CD4-positive, alpha-beta T cell treated with Interferon alpha-2 for 1 hour (primary cell): Measurements from ENCODE around the gene SNX9.

Experiments
- DNase-seq, 2 donors: peaks; one replicate each; pipeline ENCODE4 v3.0.0-alpha.2; 2020 to 2022

Gene SNX9

DNA sequence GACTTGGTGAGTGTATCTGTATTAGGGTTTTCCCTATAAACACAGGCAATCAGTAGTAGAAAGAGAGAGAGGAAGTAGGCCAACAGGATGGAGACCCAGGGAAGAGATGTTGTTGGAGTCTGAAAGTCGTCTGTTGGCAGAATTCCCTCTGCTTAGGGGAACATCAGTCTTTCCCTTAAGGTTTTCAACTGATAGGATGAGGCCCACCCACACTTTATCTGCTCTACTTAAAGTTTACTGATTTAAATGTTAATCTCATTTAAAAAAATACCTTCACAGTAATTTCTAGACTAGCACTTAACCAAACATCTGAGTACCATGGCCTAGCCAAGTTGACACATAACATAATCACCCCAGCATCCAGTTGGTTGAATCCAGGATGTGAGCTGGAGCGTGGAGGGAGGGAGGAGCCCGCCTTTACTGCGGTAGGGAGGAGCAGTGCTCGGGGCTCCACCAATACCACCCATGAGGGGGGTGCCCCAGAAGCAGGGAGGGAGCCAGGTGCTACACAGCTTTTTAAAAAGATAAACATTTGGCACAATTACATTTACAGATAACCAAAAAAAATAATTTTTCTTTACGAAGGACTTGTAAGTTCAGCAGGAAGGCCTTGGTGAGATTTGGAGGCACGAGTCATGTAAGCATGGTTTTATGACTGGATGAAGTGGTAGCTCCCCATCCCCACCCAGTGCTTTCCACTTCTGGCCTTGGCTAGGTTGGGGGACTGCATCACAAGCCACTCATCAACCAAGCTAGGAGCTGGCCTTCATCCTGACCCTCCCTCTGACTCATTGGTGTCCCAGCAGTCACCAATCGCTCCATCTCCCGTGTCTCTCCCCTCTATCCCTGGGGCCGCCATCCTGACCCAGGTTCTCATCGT, 18.4 kb upstream of the SNX9 start:
- no peak for DNase-seq

- DNase-seq: no peak
Measured at GRCh38 chr6:157806131-157806855, 16.8 kb upstream of the SNX9 start.

DNA sequence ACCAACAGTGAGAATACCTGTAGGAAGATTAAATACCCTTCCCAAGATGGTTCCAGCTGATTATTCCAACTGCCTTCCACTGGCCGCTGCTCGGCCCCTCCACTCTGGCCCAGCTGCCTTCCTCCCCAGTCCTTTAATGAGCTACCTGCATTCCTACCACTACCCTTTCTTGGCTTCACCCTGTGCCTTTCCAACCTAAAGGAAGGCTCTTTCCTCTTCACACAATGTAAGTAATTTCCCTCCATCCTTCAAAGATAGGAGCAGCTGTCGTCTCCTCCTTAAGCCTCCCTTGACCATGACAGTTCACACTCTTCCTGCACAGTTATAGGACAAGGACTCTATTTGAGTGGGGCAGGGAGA, 16.2 kb upstream of the SNX9 start:
- DNase-seq: no peak

- no peak for DNase-seq
Measured at GRCh38 chr6:157808405-157808950, 14.6 kb upstream of the SNX9 start.

GRCh38 chr6:157809613-157810012, 13.4 kb upstream of the SNX9 start:
- no peak for DNase-seq

DNA sequence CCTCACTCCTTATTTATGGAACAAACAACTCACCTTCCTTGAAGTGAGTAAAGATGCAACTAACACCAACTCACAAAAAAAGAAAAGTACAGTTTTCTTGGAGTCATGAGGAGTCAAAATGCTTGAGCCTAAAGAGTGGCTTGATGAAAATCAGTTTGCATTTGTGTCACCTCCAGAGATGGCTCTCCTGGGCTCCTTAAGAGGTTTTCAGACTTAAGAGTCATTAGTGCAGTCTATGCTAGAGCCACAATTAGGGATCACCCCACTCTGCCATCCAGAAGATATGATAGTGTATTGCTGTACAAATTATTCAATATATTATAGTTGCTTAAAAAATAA, 11.9 kb upstream of the SNX9 start:
- DNase-seq: no peak

GRCh38 chr6:157811476-157812173, 11.4 kb upstream of the SNX9 start:
- no peak for DNase-seq

DNA sequence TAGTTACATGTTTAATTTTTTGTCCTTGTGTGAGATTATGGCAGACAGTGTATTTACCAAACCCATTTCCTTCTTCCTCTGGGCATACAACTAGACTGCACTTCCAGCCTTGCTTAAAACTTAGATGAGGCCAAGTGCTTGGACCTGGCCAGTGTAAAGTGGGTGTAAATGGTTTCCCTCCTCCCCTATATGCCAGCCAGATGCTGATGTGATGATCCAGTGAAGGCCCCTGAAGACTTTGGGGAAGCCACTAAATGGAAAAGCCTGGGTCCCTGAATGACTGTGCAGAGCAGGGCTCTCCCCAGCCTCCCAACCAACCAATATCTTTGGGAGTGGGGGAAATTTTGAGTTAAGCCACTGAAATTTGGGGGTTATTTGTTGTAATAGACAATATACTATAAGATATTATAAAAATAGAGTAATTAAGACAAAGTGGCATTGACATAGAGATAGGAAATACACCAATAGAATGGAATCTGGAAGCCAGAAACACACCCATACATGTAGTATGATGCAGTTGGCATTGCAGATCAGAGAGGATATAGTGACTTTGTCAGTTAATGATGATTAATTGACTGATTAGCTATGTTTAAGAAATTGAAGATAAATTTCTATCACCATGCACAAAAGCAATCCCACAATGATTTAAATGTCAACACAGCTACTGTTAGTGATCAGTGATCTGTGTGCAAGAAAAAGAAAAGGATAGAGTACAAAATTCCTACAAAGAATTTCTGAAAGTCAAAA, 10.4 kb upstream of the SNX9 start:
- DNase-seq: no peak

DNA sequence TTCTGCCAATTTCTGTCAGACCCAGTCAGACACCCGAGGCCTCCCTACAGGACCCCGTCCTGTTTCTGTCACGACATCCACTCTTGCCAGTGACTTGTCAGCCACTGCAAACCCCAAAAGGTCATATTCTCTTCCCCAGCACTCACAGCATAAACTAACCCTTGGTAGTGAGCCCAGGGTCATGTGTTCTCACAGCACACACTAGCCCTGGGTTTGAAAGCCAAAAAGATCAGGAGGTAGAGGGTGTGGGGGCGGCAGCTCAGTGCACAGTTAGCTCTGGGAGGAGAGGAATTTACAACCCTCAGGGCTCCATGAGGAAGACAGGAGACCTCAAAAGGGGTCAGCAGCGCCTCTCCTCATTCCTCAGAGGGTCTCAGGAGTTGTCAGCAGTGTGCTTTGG, 9.9 kb upstream of the SNX9 start:
- DNase-seq: no peak

DNA sequence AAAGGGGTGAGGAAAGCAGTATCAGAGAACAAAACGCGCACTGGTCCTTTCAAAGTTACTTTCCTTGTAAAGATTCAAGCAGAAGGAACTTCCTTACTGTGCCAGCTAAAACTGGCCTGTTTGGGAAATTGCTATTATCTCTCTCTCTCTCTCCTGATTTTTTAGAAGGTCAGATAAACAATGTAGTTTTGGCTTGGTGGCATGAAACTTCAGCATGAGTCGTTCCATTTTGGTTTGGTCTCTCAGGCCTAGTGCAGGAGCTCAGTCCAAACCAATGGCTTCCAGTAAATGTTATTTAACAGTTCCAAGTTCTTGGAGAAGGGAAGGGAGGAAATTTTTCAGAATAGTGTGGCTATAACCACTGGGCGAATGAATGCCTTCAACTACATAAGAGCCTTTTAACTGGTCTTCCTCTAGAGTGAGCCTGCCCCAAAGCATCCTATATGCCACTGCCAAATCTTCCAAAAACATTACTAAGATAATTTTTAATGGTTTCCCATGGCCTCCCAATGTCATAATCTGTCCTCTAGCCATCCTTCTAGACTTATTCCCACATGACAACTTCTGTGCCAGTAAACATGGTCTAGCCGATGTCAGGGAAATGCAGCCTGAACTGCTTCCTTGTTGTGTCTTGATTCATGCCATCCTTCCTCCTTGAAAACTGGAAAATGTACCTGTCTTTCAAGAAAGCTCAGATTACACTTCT, 9.1 kb upstream of the SNX9 start:
- DNase-seq: no peak

GRCh38 chr6:157814883-157815282, 8.2 kb upstream of the SNX9 start:
- peak in 1 of 2 donors; percentile 27 for DNase-seq

GRCh38 chr6:157821342-157822033, 1.6 kb upstream of the SNX9 start:
- no peak for DNase-seq

DNA sequence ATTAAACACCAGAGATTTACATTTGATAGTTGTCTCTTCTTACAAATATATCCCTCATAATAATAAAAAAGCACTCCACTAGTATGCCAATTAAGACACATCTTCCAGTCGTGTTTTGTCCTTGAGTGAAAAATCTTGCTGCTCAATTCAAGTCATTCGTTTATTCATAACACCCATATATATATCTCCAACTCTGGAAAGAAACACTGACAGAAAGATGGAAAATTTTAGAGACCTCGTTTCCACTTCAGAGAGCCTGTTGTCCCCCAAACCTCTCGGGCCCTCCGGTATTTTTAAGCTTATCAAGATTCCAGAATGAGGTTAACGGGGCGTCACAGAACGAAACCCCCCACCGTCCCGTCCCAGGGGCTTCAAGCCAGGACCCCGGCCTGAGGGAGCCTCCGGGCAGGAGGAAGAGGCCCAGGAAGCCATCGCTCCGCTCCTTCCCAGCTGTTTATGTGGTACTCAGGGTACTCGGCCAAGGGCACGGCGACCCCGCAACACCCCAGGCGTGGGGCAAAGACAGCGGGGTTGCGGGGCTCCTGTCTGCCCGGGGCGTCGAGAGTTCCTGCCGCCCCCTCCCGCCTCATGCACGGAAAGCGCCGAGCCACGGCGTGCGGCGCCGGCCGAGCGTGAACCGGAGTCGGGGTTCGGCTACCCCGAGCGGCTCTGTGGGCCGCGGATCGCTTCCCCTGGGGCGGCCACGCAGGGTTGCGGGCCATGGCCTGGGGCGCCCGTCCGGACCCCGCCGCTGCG, 623 bp upstream of the SNX9 start:
- peak in 1 of 2 donors; percentile 30 for DNase-seq

- peak; percentile 79 to 82 for DNase-seq
Measured at GRCh38 chr6:157823528-157824370, 703 bp downstream of the SNX9 start.

GRCh38 chr6:157825243-157825904, 2.3 kb downstream of the SNX9 start:
- DNase-seq: no peak

DNA sequence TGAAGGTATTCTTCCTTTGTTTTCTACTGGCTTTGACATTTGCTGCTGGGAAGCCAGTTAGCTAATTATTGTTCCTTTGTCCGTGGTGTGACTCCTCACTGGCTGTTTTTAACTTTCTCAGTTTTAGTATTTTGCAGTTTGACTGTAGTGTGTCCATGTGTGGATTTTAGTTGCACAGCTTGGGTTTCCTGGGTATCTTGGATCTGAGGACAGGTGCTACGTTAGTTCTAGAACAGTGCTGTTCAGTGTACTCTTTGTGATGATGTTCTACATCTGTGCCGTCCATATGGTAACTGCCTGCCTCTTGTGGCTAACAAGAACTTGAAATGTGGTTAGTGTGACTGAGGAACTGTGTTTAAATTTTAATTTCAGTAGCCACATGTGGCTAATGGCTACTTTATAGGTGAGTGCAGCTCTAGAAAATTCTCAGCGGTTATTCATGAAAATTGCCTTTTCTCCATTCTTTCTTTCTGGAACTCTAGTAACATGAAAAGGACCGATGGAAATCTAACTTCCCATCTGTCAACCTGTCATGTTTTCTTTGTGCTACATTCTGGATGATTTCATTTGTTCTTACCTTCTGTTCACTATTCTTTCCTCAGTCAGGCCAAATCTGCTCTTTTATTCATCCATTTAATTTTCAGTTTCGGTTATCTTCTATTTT, 7.4 kb downstream of the SNX9 start:
- no peak for DNase-seq

GRCh38 chr6:157831018-157831369, 7.9 kb downstream of the SNX9 start:
- no peak for DNase-seq

GRCh38 chr6:157831424-157832249, 8.6 kb downstream of the SNX9 start:
- DNase-seq: no peak
